ENCODE measurements around the gene NCS1.

- TF ChIP-seq POLR2AphosphoS5 (IDR thresholded peaks at IDR 0.05; ENCODE audit: low read depth, low read length) (no peak), RXRA (IDR thresholded peaks at IDR 0.05; ENCODE audit: insufficient read depth, low read depth, low read length) (no peak), SUZ12 (IDR thresholded peaks at IDR 0.05; ENCODE audit: low read length) (no peak), RFX5 (IDR thresholded peaks at IDR 0.05; ENCODE audit: borderline replicate concordance, low read depth, low read length) (no peak), SP1 (IDR thresholded peaks at IDR 0.05; ENCODE audit: low read depth, low read length) (no peak)
These were observed 53.4 kb downstream of the NCS1 start for GRCh38 chr9:130225586-130225985.

Data from H1 (cell line).